BLaER1 (cell line): ENCODE results near the gene LASP1NB.

Experiments
- H3K27ac ChIP-seq: shearing (Covaris generic); formaldehyde crosslinking; 2 replicates; pipeline ENCODE4 v1.8.1; 2022
- H3K27me3 ChIP-seq: shearing (Covaris generic); formaldehyde crosslinking; 2 replicates; pipeline ENCODE4 v1.8.1; 2022
- H3K36me3 ChIP-seq: shearing (Covaris generic); formaldehyde crosslinking; 2 replicates; pipeline ENCODE4 v1.8.1; 2022
- H3K4me1 ChIP-seq: shearing (Covaris generic); formaldehyde crosslinking; 2 replicates; pipeline ENCODE4 v1.8.1; 2022
- H3K4me2 ChIP-seq: shearing (Covaris generic); formaldehyde crosslinking; 2 replicates; pipeline ENCODE4 v1.8.1; 2022
- H3K4me3 ChIP-seq: shearing (Covaris generic); formaldehyde crosslinking; 2 replicates; pipeline ENCODE4 v1.8.1; 2022
- H3K9ac ChIP-seq: shearing (Covaris generic); formaldehyde crosslinking; 2 replicates; pipeline ENCODE4 v1.8.1; 2022
- H3K9me3 ChIP-seq: shearing (Covaris generic); formaldehyde crosslinking; 2 replicates; pipeline ENCODE4 v1.8.1; 2022
- H4K20me1 ChIP-seq: shearing (Covaris generic); formaldehyde crosslinking; 2 replicates; pipeline ENCODE4 v1.8.1; 2022
- Cebpa-rat ChIP-seq: shearing (Covaris generic); IDR thresholded peaks from 2 replicates; pipeline ENCODE4 v1.8.1; 2022

LASP1NB gene

DNA sequence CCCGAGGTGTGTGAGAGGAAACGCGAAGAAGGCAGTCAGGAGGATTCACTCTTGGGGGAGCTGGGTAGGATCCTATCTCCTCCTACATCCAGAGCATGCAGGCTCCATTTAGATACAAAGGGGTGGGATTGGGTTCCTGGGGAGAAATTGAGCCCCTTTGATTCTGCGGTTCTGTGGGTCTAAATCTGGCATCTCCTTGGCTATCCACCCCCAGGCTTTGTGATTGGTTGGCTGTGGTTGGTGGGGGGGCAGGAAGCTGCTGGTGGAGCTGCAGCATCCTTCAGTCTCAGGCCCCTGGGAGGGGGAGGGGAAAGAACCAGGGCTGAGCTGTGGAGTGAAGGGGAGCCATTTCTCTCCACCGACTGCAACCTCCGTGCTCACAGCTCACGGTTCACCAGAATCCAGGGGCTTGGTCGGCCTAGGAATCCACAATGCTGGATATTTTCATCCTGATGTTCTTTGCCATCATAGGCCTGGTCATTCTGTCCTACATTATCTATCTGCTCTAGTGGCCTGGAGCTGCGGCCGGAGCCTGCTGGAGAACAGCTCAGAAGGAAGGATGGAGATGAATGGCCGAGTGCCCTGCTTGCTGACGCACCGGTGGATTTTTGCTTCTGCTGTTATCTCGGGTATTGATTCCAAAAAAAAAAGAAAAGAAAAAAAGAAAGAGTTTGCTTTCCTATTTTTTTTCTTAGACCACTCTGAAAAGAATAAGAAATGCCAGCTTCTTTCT lies at the start of gene LASP1NB:
Gene LASP1NB (plus strand): TSS at position 352 of the 733 bp plus-strand sequence.
- peak within 1 kb of the TSS; percentile 74 for H3K4me2 ChIP-seq
- H3K27ac ChIP-seq, result peak within 1 kb of the TSS; percentile 55
- no peaks in the 10 kb centered on the region for H3K36me3 ChIP-seq

DNA sequence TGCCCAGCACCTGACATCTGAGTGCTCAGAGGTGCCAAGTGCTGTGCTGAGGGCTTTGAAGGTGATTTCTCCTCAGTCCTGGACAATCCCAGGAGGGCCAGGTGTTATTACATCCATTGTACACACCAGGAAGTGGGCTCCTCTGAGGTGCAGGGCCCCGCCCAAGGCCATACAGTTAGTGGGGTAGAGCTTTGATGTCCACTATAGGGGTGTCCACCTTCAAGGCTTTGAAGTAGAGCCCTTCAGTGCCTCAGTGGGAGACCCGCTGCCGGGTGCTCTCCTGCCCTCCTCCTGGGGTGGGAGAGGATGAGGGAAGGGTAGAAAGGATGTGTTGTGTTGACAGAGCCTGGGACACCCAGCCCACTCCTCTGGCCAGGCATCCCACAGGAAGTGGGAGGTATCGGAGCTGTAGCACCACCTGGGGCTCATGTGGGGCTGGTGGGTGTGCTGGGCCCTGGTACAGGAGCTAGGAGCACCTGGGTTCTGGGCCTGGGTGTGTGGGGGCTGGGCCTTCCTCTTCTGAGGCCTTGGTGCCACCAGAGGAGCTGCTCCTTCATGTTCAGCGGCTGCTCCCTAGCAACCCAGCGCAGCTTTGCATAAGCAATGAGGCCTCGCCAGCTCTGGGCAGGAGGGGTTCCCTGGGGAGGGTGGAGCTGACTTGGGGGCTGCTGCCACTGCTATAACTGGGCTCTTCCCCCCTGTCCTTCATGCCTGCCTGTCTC lies 48.1 kb upstream of the LASP1NB start:
- Histone ChIP-seq H3K36me3 (peaks cover 40% of the 10 kb centered on the region), H4K20me1 (peaks cover 88% of the 10 kb centered on the region), H3K27ac (peak overlapping the region; percentile 69), H3K9me3 (no peaks in the 10 kb centered on the region), H3K4me2 (peak overlapping the region; percentile 86), H3K9ac (peak overlapping the region; percentile 48), H3K4me3 (peak overlapping the region; percentile 30; the same call in 1 of the 2 replicates), H3K4me1 (peaks cover 100% of the 10 kb centered on the region), H3K27me3 (no peaks in the 10 kb centered on the region)
- TF ChIP-seq Cebpa-rat, result no peak

More for the DNA sequence above, at the start of gene LASP1NB:
- no peaks in the 10 kb centered on the region for H3K27me3 ChIP-seq
- TF ChIP-seq Cebpa-rat, result no peak
- H3K9ac ChIP-seq, result no peak within 1 kb of the TSS
- no peak within 1 kb of the TSS for H3K4me3 ChIP-seq
- H3K9me3 ChIP-seq, result no peaks in the 10 kb centered on the region
- H3K4me1 ChIP-seq, result peaks cover 61% of the 10 kb centered on the region
- H4K20me1 ChIP-seq, result 0 out of 2 replicates have a peak, but pooled peaks cover 2% of the 10 kb centered on the region

DNA sequence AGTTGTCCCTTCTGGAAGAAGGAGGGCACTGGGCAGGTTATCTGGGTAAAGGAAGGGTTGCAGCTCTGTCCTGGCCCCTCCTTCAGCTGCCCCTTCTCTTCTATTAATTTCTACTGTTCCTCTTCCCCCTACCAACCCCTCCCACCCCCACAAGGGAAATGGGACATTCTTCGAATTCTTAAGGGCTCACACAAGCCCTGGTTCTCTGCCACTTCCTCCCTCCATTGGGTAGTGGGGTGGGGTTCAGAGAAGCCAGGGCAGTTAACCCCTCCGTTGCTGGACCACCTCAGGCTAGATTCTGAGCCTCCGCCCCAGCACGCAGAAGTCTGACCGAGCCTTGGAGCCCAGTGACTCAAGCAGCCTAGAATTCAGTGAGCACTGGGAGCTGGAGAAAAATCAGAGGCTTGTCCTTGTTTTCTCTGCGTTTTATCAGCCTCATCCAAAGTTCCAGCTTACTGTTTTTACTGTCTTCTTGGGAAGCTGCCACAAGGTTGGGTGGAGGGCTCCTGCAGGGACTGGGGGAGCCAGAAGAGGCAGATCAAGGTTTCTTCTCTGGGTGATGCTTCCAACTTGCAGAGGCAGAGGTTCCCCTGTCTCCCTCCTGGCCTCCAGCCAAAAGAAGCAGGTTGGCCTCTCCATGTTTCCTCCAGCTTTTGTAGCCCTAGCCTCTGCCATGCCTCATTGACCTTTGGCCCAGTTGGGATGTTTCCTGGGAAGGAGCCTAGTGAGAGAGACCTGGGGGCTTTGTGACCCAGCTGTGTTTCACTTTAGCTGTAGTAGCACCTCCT lies 45.3 kb upstream of the LASP1NB start:
- Histone ChIP-seq H3K36me3 (peaks cover 47% of the 10 kb centered on the region), H3K9ac (peak overlapping the region; percentile 42; the same call in 1 of the 2 replicates), H3K27me3 (no peaks in the 10 kb centered on the region), H3K4me1 (peaks cover 100% of the 10 kb centered on the region), H3K27ac (peak overlapping the region; percentile 67), H3K4me2 (peak overlapping the region; percentile 86), H3K9me3 (no peaks in the 10 kb centered on the region), H4K20me1 (peaks cover 87% of the 10 kb centered on the region), H3K4me3 (peak overlapping the region; percentile 29; the same call in 1 of the 2 replicates)
- TF ChIP-seq Cebpa-rat, result no peak

DNA sequence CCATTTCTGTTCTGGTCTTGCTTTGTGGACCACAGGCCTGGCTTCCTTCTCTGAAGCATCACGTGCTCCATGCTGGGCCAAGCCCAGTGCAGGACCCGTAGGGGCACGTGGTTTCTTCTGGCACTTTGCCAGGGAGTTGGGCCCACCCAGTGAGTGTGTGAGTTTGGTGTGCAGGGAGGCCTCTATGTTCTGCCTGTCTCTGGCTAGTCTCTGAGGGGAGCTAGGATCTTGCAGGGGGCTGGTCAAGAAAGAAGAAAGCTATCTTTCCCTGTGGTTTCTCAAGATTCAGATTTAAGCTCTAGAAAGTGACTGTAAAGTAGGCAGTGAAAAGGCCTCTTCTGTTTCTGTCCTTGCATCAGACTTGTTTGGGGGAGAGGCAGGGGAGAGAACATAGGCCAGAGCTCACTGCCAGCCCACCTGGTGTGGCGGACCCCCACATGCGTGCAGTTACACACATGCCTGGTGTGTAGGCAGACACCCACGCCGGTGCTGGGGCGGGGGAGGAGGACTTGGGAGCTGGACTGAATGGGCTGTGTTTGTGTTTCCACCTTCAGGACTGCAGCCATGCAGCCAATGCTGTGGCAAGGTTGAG lies 43.7 kb upstream of the LASP1NB start:
- H3K4me3 ChIP-seq, result no peak overlapping the region
- H3K36me3 ChIP-seq, result peaks cover 60% of the 10 kb centered on the region
- peaks cover 100% of the 10 kb centered on the region for H3K4me1 ChIP-seq
- H3K27ac ChIP-seq, result peak overlapping the region; percentile 67
- H3K9me3 ChIP-seq, result no peaks in the 10 kb centered on the region
- H4K20me1 ChIP-seq, result peaks cover 87% of the 10 kb centered on the region
- TF ChIP-seq Cebpa-rat, result no peak
- H3K4me2 ChIP-seq, result peak overlapping the region; percentile 86
- H3K9ac ChIP-seq, result peak overlapping the region; percentile 27; the same call in 1 of the 2 replicates
- H3K27me3 ChIP-seq, result no peaks in the 10 kb centered on the region

DNA sequence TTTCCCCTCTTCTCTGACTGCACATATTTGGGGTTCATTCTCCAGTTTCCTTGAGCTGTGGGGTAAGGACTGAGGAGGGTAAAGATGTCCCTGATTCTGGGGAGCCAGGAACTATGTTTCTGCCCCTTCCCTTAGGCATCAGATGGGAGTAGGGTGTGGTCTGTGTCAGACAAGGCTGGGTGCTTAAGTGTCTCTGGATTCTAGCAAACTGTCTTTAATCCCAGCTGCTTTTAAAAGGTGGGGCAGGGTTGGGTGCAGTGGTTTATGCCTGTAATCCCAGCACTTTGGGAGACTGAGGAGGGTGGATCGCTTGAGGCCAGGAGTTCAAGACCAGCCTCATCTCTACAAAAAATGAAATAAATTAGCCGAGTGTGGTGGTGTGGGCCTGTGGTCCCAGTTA lies 42.5 kb upstream of the LASP1NB start:
- H3K27ac ChIP-seq, result peak overlapping the region; percentile 67
- H3K9ac ChIP-seq, result no peak overlapping the region
- H3K4me2 ChIP-seq, result peak overlapping the region; percentile 89
- peaks cover 71% of the 10 kb centered on the region for H3K36me3 ChIP-seq
- no peaks in the 10 kb centered on the region for H3K27me3 ChIP-seq
- TF ChIP-seq Cebpa-rat, result no peak
- no peaks in the 10 kb centered on the region for H3K9me3 ChIP-seq
- no peak overlapping the region for H3K4me3 ChIP-seq
- H4K20me1 ChIP-seq, result peaks cover 87% of the 10 kb centered on the region
- peaks cover 98% of the 10 kb centered on the region for H3K4me1 ChIP-seq

DNA sequence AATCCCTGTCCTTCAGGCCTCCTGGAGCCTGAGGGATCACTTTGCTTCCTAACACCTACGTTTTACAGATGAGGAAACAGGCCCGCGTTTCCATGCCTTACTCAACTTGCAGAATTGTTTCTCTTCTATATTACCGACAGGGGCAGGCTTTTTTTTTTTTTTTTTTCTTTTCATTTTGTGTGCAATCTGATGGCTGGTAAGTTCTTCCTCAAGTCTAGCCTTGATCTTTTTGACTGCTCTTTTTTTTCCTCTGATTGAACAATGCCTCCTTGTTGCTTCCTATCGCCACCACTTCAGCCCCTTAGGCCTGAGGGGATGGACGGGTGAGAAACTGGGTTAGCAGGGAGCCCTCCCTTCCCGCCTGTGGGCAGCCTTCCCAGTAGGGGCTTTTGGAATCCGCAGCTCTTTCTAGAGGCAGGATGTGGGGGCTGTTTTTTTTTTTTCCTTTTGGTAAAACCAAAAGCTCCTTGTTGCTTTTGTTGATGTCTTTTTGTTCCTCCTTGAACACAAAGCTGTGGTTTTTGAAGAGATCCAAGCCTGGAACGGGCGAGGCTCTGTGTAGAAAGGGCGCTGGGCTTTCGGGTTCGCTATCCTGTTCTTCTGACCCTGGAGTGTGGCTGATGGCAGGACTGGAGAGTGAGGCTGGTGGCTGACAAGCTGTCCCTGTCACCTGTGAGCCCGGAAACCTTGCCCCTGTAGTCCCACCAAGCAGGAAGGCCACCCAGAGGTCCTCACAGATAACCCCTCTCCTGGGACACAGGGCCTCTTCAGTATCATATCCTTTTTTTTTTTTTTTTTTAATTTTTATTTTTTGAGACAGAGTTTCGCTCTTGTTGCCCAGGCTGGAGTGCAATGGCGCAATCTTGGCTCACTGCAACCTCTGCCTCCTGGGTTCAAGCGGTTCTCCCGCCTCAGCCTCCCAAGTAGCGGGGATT lies 41.6 kb upstream of the LASP1NB start:
- peaks cover 88% of the 10 kb centered on the region for H3K4me1 ChIP-seq
- TF ChIP-seq Cebpa-rat, result no peak
- H3K9me3 ChIP-seq, result no peaks in the 10 kb centered on the region
- peak overlapping the region; percentile 68 for H3K9ac ChIP-seq
- H3K36me3 ChIP-seq, result peaks cover 73% of the 10 kb centered on the region
- H3K27me3 ChIP-seq, result no peaks in the 10 kb centered on the region
- H3K4me3 ChIP-seq, result peak overlapping the region; percentile 38
- H3K4me2 ChIP-seq, result peak overlapping the region; percentile 89
- peaks cover 88% of the 10 kb centered on the region for H4K20me1 ChIP-seq
- peak overlapping the region; percentile 67 for H3K27ac ChIP-seq

DNA sequence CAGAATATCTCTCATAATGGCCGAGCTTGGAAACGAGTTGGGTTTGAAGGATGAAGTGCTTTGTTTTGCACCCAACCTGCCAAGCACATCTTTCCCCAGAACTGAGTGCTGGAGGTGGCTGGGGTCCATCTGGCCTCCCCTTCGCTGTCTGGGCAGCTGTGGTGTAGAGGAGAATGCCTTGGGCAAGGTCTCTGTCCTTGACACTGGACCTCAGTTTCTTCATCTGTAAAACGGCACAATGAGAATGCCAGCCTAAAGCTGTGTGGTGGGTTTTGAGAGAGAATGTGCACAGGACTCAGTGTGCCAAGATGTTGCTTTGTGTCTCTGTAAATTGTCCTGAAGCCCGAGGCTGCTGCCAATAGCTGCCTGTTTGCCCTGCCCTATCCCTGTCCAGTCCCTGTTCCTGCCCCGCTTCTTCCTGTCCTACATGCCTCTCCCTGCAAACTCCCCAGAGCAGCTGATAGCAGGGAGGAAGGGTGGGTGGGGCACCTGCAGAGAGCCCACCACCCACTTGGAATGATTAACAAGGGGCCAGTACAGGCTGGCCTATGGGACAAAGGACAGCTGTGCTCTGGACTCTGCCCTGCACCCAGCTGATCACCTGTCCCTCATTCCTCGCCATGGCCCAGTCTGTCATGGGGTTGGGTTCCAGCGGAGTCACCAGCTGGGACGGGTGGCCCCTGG lies 40.2 kb upstream of the LASP1NB start:
- Histone ChIP-seq H3K9me3 (no peaks in the 10 kb centered on the region), H3K4me2 (peak overlapping the region; percentile 89), H4K20me1 (peaks cover 90% of the 10 kb centered on the region), H3K27me3 (no peaks in the 10 kb centered on the region), H3K9ac (peak overlapping the region; percentile 34; the same call in 1 of the 2 replicates), H3K4me1 (peaks cover 85% of the 10 kb centered on the region), H3K27ac (no peak overlapping the region), H3K36me3 (peaks cover 81% of the 10 kb centered on the region), H3K4me3 (no peak overlapping the region)
- no peak for TF ChIP-seq Cebpa-rat
